ENCODE results near the gene TBPL1. TPM values are rescaled to one million over a fixed set of nuclear protein-coding genes. Genes with fewer than 3 reads are reported as not detected.

Gene TBPL1
- total and polyA plus RNA-seq, 2 of the 8 experiments (the other 6 are each of a cell fraction or from before 2014, with no cell fraction given), result 32.5 to 67.0 TPM

- TF ChIP-seq CHD7 (IDR thresholded peaks at IDR 0.05; ENCODE audit: insufficient replicate concordance, low read length), result no peak
- TF ChIP-seq MAFK (IDR thresholded peaks at IDR 0.05; ENCODE audit: low read depth, low read length), result no peak
- TF ChIP-seq CBX5 (IDR thresholded peaks at IDR 0.05; ENCODE audit: low read depth, low read length), result no peak
- TF ChIP-seq BACH1 (IDR thresholded peaks at IDR 0.05; ENCODE audit: low read length), result no peak
Measured at GRCh38 chr6:134007077-134007476, 54.1 kb downstream of the TBPL1 start (continued).
